ENCODE data around the gene SPP2. TPM values are rescaled to one million over a fixed set of nuclear protein-coding genes. Genes with fewer than 3 reads are reported as not detected.

The SPP2 gene
- total RNA-seq, 5 donors from 2014 or later (not counting 1 experiment from before 2014, with no cell fraction given): not detected

DNA sequence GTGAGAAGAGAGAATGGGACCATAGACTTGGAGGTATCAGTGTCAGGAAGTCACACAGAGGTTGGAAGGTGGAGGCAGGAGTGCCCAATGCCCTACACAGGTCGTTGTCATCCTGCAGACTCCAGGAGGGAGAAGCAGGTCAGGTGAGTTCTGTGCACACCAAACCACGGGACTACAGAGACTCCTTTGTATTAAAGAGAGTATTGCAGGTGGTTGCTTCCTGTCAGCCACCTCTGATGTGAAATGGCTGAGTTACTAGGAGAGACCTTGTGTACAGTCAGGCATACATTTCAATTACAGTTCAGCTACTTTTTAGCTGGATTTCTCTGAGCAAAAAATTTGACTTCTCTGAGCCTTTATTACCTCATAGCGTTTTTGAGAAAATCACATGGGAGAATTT is 51.6 kb downstream of the SPP2 start:
- Histone ChIP-seq H3K4me3 (ENCODE audit: control insufficient read depth in 1 of 2, extremely low read depth in 1 of 2, low read length in 1 of 2) (no peak overlapping the region), H3K27ac (ENCODE audit: low read length) (no peak overlapping the region), H3K9me3 (no peaks in the 10 kb centered on the region), H3K36me3 (ENCODE audit: control insufficient read depth in 2 of 2, extremely low read depth in 1 of 2, insufficient read depth in 1 of 2, low read length in 1 of 2) (no peaks in the 10 kb centered on the region), H3K27me3 (replicated peaks in 1 of 2; ENCODE audit: control insufficient read depth in 2 of 2, extremely low read depth in 1 of 2, insufficient read depth in 2 of 2, low read length in 1 of 2) (no peaks in the 10 kb centered on the region), H3K4me1 (ENCODE audit: control insufficient read depth in 1 of 2, extremely low read depth in 1 of 2, insufficient read depth in 2 of 2, low read length in 2 of 2) (peaks cover 17 to 26% of the 10 kb centered on the region in 2 experiments)
- Mint-ChIP-seq H3K27ac (no peak overlapping the region), H3K27me3 (peaks cover 0 to 8% of the 10 kb centered on the region in 2 donors), H3K9me3 (peaks cover 0 to 3% (median 0%) of the 10 kb centered on the region in 3 donors), H3K4me3 (peak overlapping the region in 1 of 3 donors; percentile 66), H3K36me3 (no peaks in the 10 kb centered on the region), H3K4me1 (peaks cover 40 to 54% (median 42%) of the 10 kb centered on the region in 3 donors)
- ATAC-seq (replicated peaks in 1 of 4) (peak; percentile 65 to 93 (median 80)), DNase-seq (peak in 22 of 35 experiments; percentile 5 to 57 (median 11))
- 34% methylated on average over 3 of the region's 3 CpGs for WGBS (ENCODE audit: insufficient coverage)
- ChIA-PET CTCF (interaction anchor here (0.7 to 1.1 kb wide), 3 partner anchors 11 to 143 kb away, joined by 3 read pairs; no protein-coding TSS in a partner anchor), POLR2A (interaction anchor here in 1 of 2 donors (0.6 kb wide), 1 partner anchor 69 kb away, joined by 3 read pairs; no protein-coding TSS in a partner anchor)

DNA sequence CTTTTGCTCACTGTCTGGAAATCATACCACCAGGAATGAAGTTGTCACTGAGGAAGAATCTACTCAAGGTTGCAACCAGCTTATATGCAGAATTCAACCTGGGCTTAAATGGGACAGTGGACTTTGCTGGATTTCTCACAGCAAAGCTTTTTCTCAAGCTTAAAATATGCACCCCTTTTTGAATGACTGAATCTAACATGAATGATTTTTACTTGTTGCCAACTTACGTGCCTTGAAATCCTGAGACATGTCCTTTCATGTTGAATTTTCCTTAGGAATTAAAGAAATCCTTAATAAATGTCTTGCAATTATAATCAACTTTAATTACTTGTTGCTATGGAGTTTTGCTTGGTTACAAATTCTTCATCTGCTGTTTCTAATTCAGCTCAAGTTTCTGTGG is 57.4 kb downstream of the SPP2 start:
- POLR2A ChIA-PET: no interaction called here
- H3K27ac Mint-ChIP-seq: no peak overlapping the region
- no CpG with 5 or more reads among the region's 1 CpG for WGBS (ENCODE audit: insufficient coverage)
- H3K4me1 ChIP-seq (ENCODE audit: control insufficient read depth in 1 of 2, extremely low read depth in 1 of 2, insufficient read depth in 2 of 2, low read length in 2 of 2): no peaks in the 10 kb centered on the region
- no peak overlapping the region for H3K4me3 Mint-ChIP-seq
- CTCF ChIA-PET: interaction anchor here (0.7 kb wide), 2 partner anchors 9 to 394 kb away, joined by 3 read pairs; no protein-coding TSS in a partner anchor
- peaks cover under 1 to 6% (median under 1%) of the 10 kb centered on the region in 3 donors for H3K4me1 Mint-ChIP-seq
- DNase-seq (no peak), ATAC-seq (replicated peaks in 1 of 4) (no peak)
- H3K9me3 Mint-ChIP-seq: no peaks in the 10 kb centered on the region
- peaks cover 0 to 8% of the 10 kb centered on the region in 2 donors for H3K27me3 Mint-ChIP-seq
- no peaks in the 10 kb centered on the region for H3K36me3 ChIP-seq (ENCODE audit: control insufficient read depth in 2 of 2, extremely low read depth in 1 of 2, insufficient read depth in 1 of 2, low read length in 1 of 2)
- no peaks in the 10 kb centered on the region for H3K9me3 ChIP-seq
- peaks cover 0 to 3% of the 10 kb centered on the region in 2 experiments for H3K27me3 ChIP-seq (replicated peaks in 1 of 2; ENCODE audit: control insufficient read depth in 2 of 2, extremely low read depth in 1 of 2, insufficient read depth in 2 of 2, low read length in 1 of 2)
- H3K36me3 Mint-ChIP-seq: no peaks in the 10 kb centered on the region
- H3K27ac ChIP-seq (ENCODE audit: low read length): no peak overlapping the region
- no peak overlapping the region for H3K4me3 ChIP-seq (ENCODE audit: control insufficient read depth in 1 of 2, extremely low read depth in 1 of 2, low read length in 1 of 2)

- DNase-seq (no peak), ATAC-seq (replicated peaks in 1 of 4) (no peak)
- Histone ChIP-seq H3K4me3 (ENCODE audit: control insufficient read depth in 1 of 2, extremely low read depth in 1 of 2, low read length in 1 of 2) (no peak overlapping the region), H3K36me3 (ENCODE audit: control insufficient read depth in 2 of 2, extremely low read depth in 1 of 2, insufficient read depth in 1 of 2, low read length in 1 of 2) (no peaks in the 10 kb centered on the region), H3K9me3 (no peaks in the 10 kb centered on the region), H3K27ac (ENCODE audit: low read length) (no peak overlapping the region), H3K4me1 (ENCODE audit: control insufficient read depth in 1 of 2, extremely low read depth in 1 of 2, insufficient read depth in 2 of 2, low read length in 2 of 2) (no peaks in the 10 kb centered on the region), H3K27me3 (replicated peaks in 1 of 2; ENCODE audit: control insufficient read depth in 2 of 2, extremely low read depth in 1 of 2, insufficient read depth in 2 of 2, low read length in 1 of 2) (peaks cover 0 to 3% of the 10 kb centered on the region in 2 experiments)
- WGBS (ENCODE audit: insufficient coverage): 90% methylated on average over 2 of the region's 8 CpGs
- Mint-ChIP-seq H3K27ac (no peak overlapping the region), H3K9me3 (no peaks in the 10 kb centered on the region), H3K4me3 (no peak overlapping the region), H3K27me3 (peaks cover 5 to 8% of the 10 kb centered on the region in 2 donors), H3K4me1 (no peaks in the 10 kb centered on the region), H3K36me3 (no peaks in the 10 kb centered on the region)
- ChIA-PET POLR2A (no interaction called here), CTCF (no interaction called here)
Measured at GRCh38 chr2:234109321-234109720, 58.8 kb downstream of the SPP2 start.

GRCh38 chr2:234110219-234110618 is 59.7 kb downstream of the SPP2 start:
- Mint-ChIP-seq H3K9me3 (no peaks in the 10 kb centered on the region), H3K27ac (no peak overlapping the region), H3K4me1 (no peaks in the 10 kb centered on the region), H3K36me3 (no peaks in the 10 kb centered on the region), H3K4me3 (no peak overlapping the region), H3K27me3 (peaks cover 5 to 8% of the 10 kb centered on the region in 2 donors)
- Histone ChIP-seq H3K9me3 (no peaks in the 10 kb centered on the region), H3K27ac (ENCODE audit: low read length) (no peak overlapping the region), H3K4me3 (ENCODE audit: control insufficient read depth in 1 of 2, extremely low read depth in 1 of 2, low read length in 1 of 2) (no peak overlapping the region), H3K27me3 (replicated peaks in 1 of 2; ENCODE audit: control insufficient read depth in 2 of 2, extremely low read depth in 1 of 2, insufficient read depth in 2 of 2, low read length in 1 of 2) (peaks cover 0 to 3% of the 10 kb centered on the region in 2 experiments), H3K36me3 (ENCODE audit: control insufficient read depth in 2 of 2, extremely low read depth in 1 of 2, insufficient read depth in 1 of 2, low read length in 1 of 2) (no peaks in the 10 kb centered on the region), H3K4me1 (ENCODE audit: control insufficient read depth in 1 of 2, extremely low read depth in 1 of 2, insufficient read depth in 2 of 2, low read length in 2 of 2) (no peaks in the 10 kb centered on the region)
- DNase-seq: no peak
- CTCF ChIA-PET: no interaction called here
- ATAC-seq (replicated peaks in 1 of 4): no peak
- POLR2A ChIA-PET: no interaction called here

- Histone ChIP-seq H3K27ac (ENCODE audit: low read length) (no peak overlapping the region), H3K36me3 (ENCODE audit: control insufficient read depth in 2 of 2, extremely low read depth in 1 of 2, insufficient read depth in 1 of 2, low read length in 1 of 2) (no peaks in the 10 kb centered on the region), H3K9me3 (no peaks in the 10 kb centered on the region), H3K4me1 (ENCODE audit: control insufficient read depth in 1 of 2, extremely low read depth in 1 of 2, insufficient read depth in 2 of 2, low read length in 2 of 2) (no peaks in the 10 kb centered on the region), H3K4me3 (ENCODE audit: control insufficient read depth in 1 of 2, extremely low read depth in 1 of 2, low read length in 1 of 2) (no peak overlapping the region), H3K27me3 (replicated peaks in 1 of 2; ENCODE audit: control insufficient read depth in 2 of 2, extremely low read depth in 1 of 2, insufficient read depth in 2 of 2, low read length in 1 of 2) (peaks cover 0 to 3% of the 10 kb centered on the region in 2 experiments)
- Mint-ChIP-seq H3K4me1 (no peaks in the 10 kb centered on the region), H3K9me3 (no peaks in the 10 kb centered on the region), H3K36me3 (no peaks in the 10 kb centered on the region), H3K27ac (no peak overlapping the region), H3K27me3 (peaks cover 3 to 5% of the 10 kb centered on the region in 2 donors), H3K4me3 (no peak overlapping the region)
- POLR2A ChIA-PET: interaction anchor here in 1 of 2 donors (0.5 kb wide), 1 partner anchor 100 kb away, joined by 5 read pairs; no protein-coding TSS in a partner anchor
- 80% methylated on average over 1 of the region's 1 CpG for WGBS (ENCODE audit: insufficient coverage)
- ATAC-seq (replicated peaks in 1 of 4) (no peak), DNase-seq (no peak)
- CTCF ChIA-PET: no interaction called here
Measured at GRCh38 chr2:234111523-234111922, 61.0 kb downstream of the SPP2 start.

DNA sequence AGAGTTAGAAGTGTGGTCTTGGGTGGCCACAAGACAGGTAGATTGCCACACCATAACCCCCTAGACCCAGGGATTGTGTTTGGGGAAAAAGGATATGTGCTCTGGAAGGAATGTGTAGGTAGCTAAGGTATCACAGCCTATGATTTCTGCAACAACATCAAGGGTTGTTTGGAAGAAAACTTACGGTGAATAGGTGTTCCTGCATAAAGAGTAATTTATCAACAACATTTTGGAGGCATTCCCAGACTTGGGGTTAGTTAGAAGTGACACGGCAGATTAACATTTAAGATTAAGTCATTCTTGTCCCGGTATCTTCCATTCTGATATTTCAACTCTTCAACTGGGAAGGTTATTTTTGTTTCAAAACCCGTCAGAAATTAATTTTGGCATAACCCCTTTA is 65.5 kb downstream of the SPP2 start:
- DNase-seq: no peak
- WGBS (ENCODE audit: insufficient coverage): no CpG with 5 or more reads among the region's 4 CpGs
- H3K27me3 Mint-ChIP-seq: peaks cover 3 to 12% of the 10 kb centered on the region in 2 donors
- POLR2A ChIA-PET: no interaction called here
- ATAC-seq (replicated peaks in 1 of 4): no peak
- no peaks in the 10 kb centered on the region for H3K9me3 ChIP-seq
- no peaks in the 10 kb centered on the region for H3K36me3 ChIP-seq (ENCODE audit: control insufficient read depth in 2 of 2, extremely low read depth in 1 of 2, insufficient read depth in 1 of 2, low read length in 1 of 2)
- no peak overlapping the region for H3K4me3 ChIP-seq (ENCODE audit: control insufficient read depth in 1 of 2, extremely low read depth in 1 of 2, low read length in 1 of 2)
- no peak overlapping the region for H3K4me3 Mint-ChIP-seq
- CTCF ChIA-PET: no interaction called here
- H3K4me1 ChIP-seq (ENCODE audit: control insufficient read depth in 1 of 2, extremely low read depth in 1 of 2, insufficient read depth in 2 of 2, low read length in 2 of 2): no peaks in the 10 kb centered on the region
- no peak overlapping the region for H3K27ac ChIP-seq (ENCODE audit: low read length)
- no peak overlapping the region for H3K27ac Mint-ChIP-seq
- H3K27me3 ChIP-seq (replicated peaks in 1 of 2; ENCODE audit: control insufficient read depth in 2 of 2, extremely low read depth in 1 of 2, insufficient read depth in 2 of 2, low read length in 1 of 2): peaks cover 3% of the 10 kb centered on the region in 2 experiments
- no peaks in the 10 kb centered on the region for H3K36me3 Mint-ChIP-seq
- no peaks in the 10 kb centered on the region for H3K4me1 Mint-ChIP-seq
- H3K9me3 Mint-ChIP-seq: no peaks in the 10 kb centered on the region

DNA sequence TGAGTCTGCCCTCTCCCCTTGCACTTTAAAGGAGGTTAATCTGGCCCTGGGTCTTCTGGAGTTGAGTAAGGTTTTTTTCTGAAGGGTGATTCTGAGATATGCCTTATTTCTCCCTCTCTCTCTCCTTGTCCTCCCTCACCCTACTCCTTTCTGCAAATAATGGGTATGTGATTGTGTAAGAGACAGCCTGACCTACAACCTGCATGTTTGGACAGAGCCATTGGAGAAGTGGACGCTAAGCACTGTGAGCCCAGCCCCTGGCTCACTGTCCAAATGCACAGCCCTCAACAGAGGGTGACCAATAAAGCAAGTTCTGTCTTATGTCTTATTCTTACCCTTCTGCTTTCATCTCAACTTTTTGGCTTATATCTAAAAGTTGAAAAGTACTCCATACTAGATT is 71.5 kb downstream of the SPP2 start:
- no peaks in the 10 kb centered on the region for H3K36me3 ChIP-seq (ENCODE audit: control insufficient read depth in 2 of 2, extremely low read depth in 1 of 2, insufficient read depth in 1 of 2, low read length in 1 of 2)
- Mint-ChIP-seq H3K27me3 (peaks cover 3 to 7% of the 10 kb centered on the region in 2 donors), H3K36me3 (no peaks in the 10 kb centered on the region), H3K9me3 (no peaks in the 10 kb centered on the region), H3K4me1 (no peaks in the 10 kb centered on the region), H3K27ac (no peak overlapping the region), H3K4me3 (no peak overlapping the region)
- CTCF ChIA-PET: no interaction called here
- POLR2A ChIA-PET: no interaction called here
- peaks cover 0 to 3% of the 10 kb centered on the region in 2 experiments for H3K27me3 ChIP-seq (replicated peaks in 1 of 2; ENCODE audit: control insufficient read depth in 2 of 2, extremely low read depth in 1 of 2, insufficient read depth in 2 of 2, low read length in 1 of 2)
- H3K9me3 ChIP-seq: no peaks in the 10 kb centered on the region
- H3K27ac ChIP-seq (ENCODE audit: low read length): no peak overlapping the region
- no CpG with 5 or more reads among the region's 1 CpG for WGBS (ENCODE audit: insufficient coverage)
- no peak for DNase-seq
- H3K4me3 ChIP-seq (ENCODE audit: control insufficient read depth in 1 of 2, extremely low read depth in 1 of 2, low read length in 1 of 2): no peak overlapping the region
- H3K4me1 ChIP-seq (ENCODE audit: control insufficient read depth in 1 of 2, extremely low read depth in 1 of 2, insufficient read depth in 2 of 2, low read length in 2 of 2): no peaks in the 10 kb centered on the region
- ATAC-seq (replicated peaks in 1 of 4): no peak
